Osteoblast (primary cell): ENCODE measurements around the gene SH3TC1. TPM values are rescaled to one million over a fixed set of nuclear protein-coding genes. Genes with fewer than 3 reads are reported as not detected.

ENCODE experiments used
- DNase-seq: peaks from one replicate; pipeline ENCODE4 v3.0.0; 2011; ENCODE audit warnings: low spot score, mixed read lengths; ENCODE audit not compliant: insufficient read length; ENCODE audit errors: missing footprints
- H2AFZ ChIP-seq: 2 replicates; pipeline ENCODE4 v1.6.0; 2011; ENCODE audit warnings: mild to moderate bottlenecking, low read length
- H3K27ac ChIP-seq: 2 replicates; pipeline ENCODE4 v1.5.1; 2011; ENCODE audit warnings: mild to moderate bottlenecking, low read depth, low read length, moderate library complexity
- H3K27me3 ChIP-seq: 2 replicates; pipeline ENCODE4 v1.6.0; 2012; ENCODE audit warnings: mild to moderate bottlenecking, control low read depth, inconsistent platforms, low read length, moderate library complexity; ENCODE audit not compliant: insufficient read depth
- H3K36me3 ChIP-seq: 2 replicates; pipeline ENCODE4 v1.5.1; 2011; ENCODE audit warnings: mild to moderate bottlenecking, low read length, control low read depth, moderate library complexity; ENCODE audit not compliant: insufficient read depth
- H3K4me1 ChIP-seq: 2 replicates; pipeline ENCODE4 v1.5.1; 2011; ENCODE audit warnings: mild to moderate bottlenecking, low read length, control low read depth, moderate library complexity; ENCODE audit not compliant: insufficient read depth
- H3K4me2 ChIP-seq: 2 replicates; pipeline ENCODE4 v1.6.0; 2011; ENCODE audit warnings: mild to moderate bottlenecking, low read length; ENCODE audit not compliant: insufficient read depth
- H3K4me3 ChIP-seq: fragments of 200-600 bp; sonication (generic); 3 replicates; pipeline ENCODE4 v1.5.1; 2012; ENCODE audit warnings: mild to moderate bottlenecking, low read length, inconsistent platforms; ENCODE audit not compliant: insufficient read depth
- H3K79me2 ChIP-seq: 2 replicates; pipeline ENCODE4 v1.6.0; 2012; ENCODE audit warnings: mild to moderate bottlenecking, low read length, control low read depth, inconsistent platforms; ENCODE audit not compliant: insufficient read depth
- H3K9me3 ChIP-seq: 2 replicates; pipeline ENCODE4 v1.5.1; 2011; ENCODE audit warnings: low read depth, low read length, control low read depth
- H4K20me1 ChIP-seq: 2 replicates; pipeline ENCODE4 v1.6.0; 2012; ENCODE audit warnings: mild to moderate bottlenecking, low read length, control low read depth; ENCODE audit not compliant: insufficient read depth
- CTCF ChIP-seq: IDR thresholded peaks from 2 replicates; pipeline ENCODE4 v1.5.1; 2011; ENCODE audit warnings: mild to moderate bottlenecking, low read depth, low read length, moderate library complexity; ENCODE audit errors: extremely low read depth
- total RNA-seq: library from RNA; depleted of rRNA; stranded (reverse); fragments of >200 nt; gene quantifications from 2 replicates; pipeline ENCODE4 v1.2.3, GENCODE V29; 2012

Gene SH3TC1
- total RNA-seq, 1 donor, result 3.6 TPM

- no peaks in the 10 kb centered on the region for H3K36me3 ChIP-seq
- TF ChIP-seq CTCF, result no peak
- DNase-seq, result peak; percentile 77
These were observed 67.0 kb downstream of the SH3TC1 start for GRCh38 chr4:8266088-8266487.

GRCh38 chr4:8266508-8266907 is 67.4 kb downstream of the SH3TC1 start:
- no peaks in the 10 kb centered on the region for H4K20me1 ChIP-seq
- H3K4me2 ChIP-seq, result no peak overlapping the region
- no peaks in the 10 kb centered on the region for H3K9me3 ChIP-seq
- TF ChIP-seq CTCF, result no peak
- DNase-seq, result peak; percentile 79
- H3K27me3 ChIP-seq, result peaks cover 5% of the 10 kb centered on the region
- H3K27ac ChIP-seq, result no peak overlapping the region
- no peaks in the 10 kb centered on the region for H3K79me2 ChIP-seq
- H3K4me3 ChIP-seq, result no peak overlapping the region
- H3K36me3 ChIP-seq, result no peaks in the 10 kb centered on the region
- peaks cover 8% of the 10 kb centered on the region for H3K4me1 ChIP-seq
- no peak overlapping the region for H2AFZ ChIP-seq

More at GRCh38 chr4:8266088-8266487, 67.0 kb downstream of the SH3TC1 start:
- Histone ChIP-seq H4K20me1 (no peaks in the 10 kb centered on the region), H3K4me2 (no peak overlapping the region), H2AFZ (no peak overlapping the region), H3K4me1 (peaks cover 8% of the 10 kb centered on the region), H3K27me3 (peaks cover 5% of the 10 kb centered on the region), H3K4me3 (no peak overlapping the region), H3K9me3 (no peaks in the 10 kb centered on the region), H3K27ac (no peak overlapping the region), H3K79me2 (no peaks in the 10 kb centered on the region)

GRCh38 chr4:8267077-8267476 is 68.0 kb downstream of the SH3TC1 start:
- Histone ChIP-seq H3K27ac (no peak overlapping the region), H3K4me1 (peaks cover 2% of the 10 kb centered on the region), H3K79me2 (no peaks in the 10 kb centered on the region), H3K4me2 (no peak overlapping the region), H2AFZ (no peak overlapping the region), H3K4me3 (no peak overlapping the region), H3K27me3 (peaks cover 5% of the 10 kb centered on the region), H3K36me3 (no peaks in the 10 kb centered on the region), H4K20me1 (no peaks in the 10 kb centered on the region), H3K9me3 (no peaks in the 10 kb centered on the region)
- TF ChIP-seq CTCF, result peak; percentile 49
- peak; percentile 98 for DNase-seq

GRCh38 chr4:8268211-8268610 is 69.1 kb downstream of the SH3TC1 start:
- no peak for TF ChIP-seq CTCF
- no peaks in the 10 kb centered on the region for H3K79me2 ChIP-seq
- no peaks in the 10 kb centered on the region for H3K36me3 ChIP-seq
- no peak overlapping the region for H3K4me2 ChIP-seq
- H4K20me1 ChIP-seq, result no peaks in the 10 kb centered on the region
- H3K27me3 ChIP-seq, result peaks cover 5% of the 10 kb centered on the region
- no peaks in the 10 kb centered on the region for H3K4me1 ChIP-seq
- H3K4me3 ChIP-seq, result no peak overlapping the region
- DNase-seq, result no peak
- no peak overlapping the region for H2AFZ ChIP-seq
- H3K27ac ChIP-seq, result no peak overlapping the region
- no peaks in the 10 kb centered on the region for H3K9me3 ChIP-seq
